Stomach (tissue), 4 donors: ENCODE data around the gene G0S2.

Source experiments
- CTCF ChIP-seq, 7 experiments: fragments of 450-650 bp in 4 of 7; fragments of 200-600 bp in 3 of 7; sonication (generic) in 3 of 7; IDR thresholded peaks; one replicate each; pipeline ENCODE4 v1.5.1; 2016 to 2019; ENCODE audit warnings: antibody characterized with exemption in 7 of 7, control low read depth in 2 of 7, mild to moderate bottlenecking in 1 of 7
- EP300 ChIP-seq: sonication (generic); formaldehyde crosslinking; IDR thresholded peaks from one replicate; pipeline ENCODE4 v1.6.1; 2017; ENCODE audit warnings: antibody characterized with exemption
- POLR2A ChIP-seq, 4 donors: fragments of 450-650 bp; IDR thresholded peaks; one replicate each; pipeline ENCODE4 v1.6.1; 2016; ENCODE audit warnings: antibody characterized with exemption in 4 of 4, control low read depth in 2 of 4, mild to moderate bottlenecking in 1 of 4, moderate library complexity in 1 of 4
- POLR2AphosphoS5 ChIP-seq, 3 donors: sonication (generic); formaldehyde crosslinking; IDR thresholded peaks; one replicate each; pipeline ENCODE4 v1.6.1; 2016; ENCODE audit warnings: antibody characterized with exemption in 3 of 3

GRCh38 chr1:209651138-209651587, 24.0 kb upstream of the G0S2 start:
- peak in 2 of 3 donors; percentile 47 to 50 for TF ChIP-seq POLR2AphosphoS5 (IDR thresholded peaks at IDR 0.05)
- TF ChIP-seq CTCF (IDR thresholded peaks at IDR 0.05) = no peak
- TF ChIP-seq POLR2A (IDR thresholded peaks at IDR 0.05) = no peak
- no peak for TF ChIP-seq EP300
